ENCODE results near the gene GALNT18. TPM values are rescaled to one million over a fixed set of nuclear protein-coding genes. Genes with fewer than 3 reads are reported as not detected.

Gene GALNT18
- total RNA-seq, 1 experiment from 2014 or later: 13.5 TPM

DNA sequence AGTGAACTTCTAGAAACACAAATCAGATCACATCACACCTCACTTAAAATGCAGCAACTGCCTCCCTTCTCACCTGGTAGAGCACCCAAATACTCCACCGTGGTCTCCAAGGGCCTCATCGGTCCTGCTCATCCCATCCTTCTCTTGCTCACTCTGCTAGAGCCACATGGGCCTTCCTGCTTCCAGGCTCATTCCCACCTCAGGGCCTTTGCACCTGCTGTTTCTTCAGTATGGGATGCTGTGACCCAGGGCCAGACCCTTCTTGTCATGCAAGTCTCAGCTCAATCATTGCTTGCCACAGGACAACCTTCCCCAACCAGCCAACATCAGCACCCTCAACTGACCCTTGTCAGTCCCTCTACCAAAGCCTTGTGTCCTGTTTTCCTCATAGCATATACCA, 124.9 kb downstream of the GALNT18 start:
- in situ Hi-C loops (cut with HindIII; ENCODE audit: low pct_unique_long_range_greater_than_20kb, low sequenced_read_pairs): no loop called here
- DNase-seq (ENCODE audit: low read depth): no peak

DNA sequence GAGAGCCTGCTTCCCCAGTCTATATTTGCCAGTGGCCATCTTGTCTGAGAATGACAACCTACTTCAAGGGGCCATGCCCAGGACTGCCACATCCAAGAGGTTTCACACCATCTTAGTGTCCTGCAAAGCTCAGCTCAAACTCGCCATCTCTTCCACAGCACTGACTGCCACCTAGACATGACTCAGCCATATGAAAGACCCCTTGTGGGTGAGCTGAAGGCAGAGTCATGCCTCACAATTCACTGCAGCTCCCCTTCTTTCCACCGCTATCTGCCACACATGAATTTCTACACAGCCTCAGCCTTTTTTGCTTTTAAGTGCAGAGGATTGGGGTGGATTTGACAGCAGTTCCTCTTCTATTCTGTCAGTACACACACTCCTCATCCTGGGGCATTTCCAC, 127.5 kb downstream of the GALNT18 start:
- in situ Hi-C loops (cut with HindIII; ENCODE audit: low pct_unique_long_range_greater_than_20kb, low sequenced_read_pairs): no loop called here
- no peak for DNase-seq (ENCODE audit: low read depth)

DNA sequence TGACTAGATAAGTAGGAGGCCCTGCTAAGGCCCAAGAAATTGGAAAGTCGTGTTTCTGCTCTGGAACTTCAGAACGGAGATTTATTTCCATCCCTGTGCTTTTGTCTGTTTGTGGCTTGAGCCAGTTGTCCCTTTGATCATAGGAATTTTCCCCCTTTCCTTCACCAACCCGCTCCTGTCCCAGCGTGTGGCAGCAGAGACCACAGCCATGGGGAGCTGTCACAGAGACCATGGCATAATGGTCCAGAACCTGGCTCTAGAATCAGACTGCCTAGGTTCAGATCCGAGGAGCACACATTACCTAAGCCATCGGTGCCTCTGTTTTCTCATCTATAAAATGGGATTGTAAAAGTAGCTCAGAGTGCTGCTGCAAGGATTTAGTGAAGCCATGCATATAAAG, 128.1 kb downstream of the GALNT18 start:
- DNase-seq (ENCODE audit: low read depth): no peak
- in situ Hi-C loops (cut with HindIII; ENCODE audit: low pct_unique_long_range_greater_than_20kb, low sequenced_read_pairs): no loop called here

DNA sequence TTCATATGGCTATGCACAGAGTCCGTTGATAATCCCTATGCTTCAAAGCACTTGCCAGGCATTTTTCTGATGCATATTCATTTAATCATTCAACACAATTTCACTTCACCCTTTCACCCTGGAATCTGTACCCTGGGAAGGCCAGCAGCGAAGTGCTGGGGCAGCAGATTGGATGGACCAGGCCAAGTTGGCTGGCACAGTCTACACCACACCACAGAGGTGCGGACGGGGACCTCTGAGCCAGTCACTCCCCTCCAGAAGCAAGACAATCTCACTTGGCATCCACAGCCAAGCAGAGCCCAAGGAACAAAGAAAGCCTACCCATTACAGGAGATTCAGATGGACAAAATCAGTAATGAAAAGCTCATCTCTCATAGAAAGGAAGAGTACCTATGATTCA, 130.2 kb downstream of the GALNT18 start:
- in situ Hi-C loops (cut with HindIII; ENCODE audit: low pct_unique_long_range_greater_than_20kb, low sequenced_read_pairs): no loop called here
- DNase-seq (ENCODE audit: low read depth): no peak

DNA sequence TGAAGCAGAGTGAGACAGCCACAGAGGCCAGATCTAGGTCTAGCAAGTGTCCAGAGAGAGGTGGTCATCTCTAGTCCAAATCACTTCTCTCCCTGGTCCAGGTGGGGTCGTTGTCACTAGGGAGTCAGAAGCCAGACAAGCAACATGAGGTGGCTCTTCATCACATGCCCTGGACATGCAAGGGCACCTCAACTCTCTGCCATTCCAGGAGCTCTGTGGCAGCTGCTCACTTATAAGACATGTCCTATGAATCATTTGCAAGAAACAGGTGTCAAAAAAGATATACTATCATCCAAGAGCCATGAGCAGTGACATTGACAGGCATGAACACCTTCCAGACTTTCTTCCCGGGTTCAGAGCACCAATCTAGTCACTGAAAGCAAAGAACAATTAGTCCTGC, 130.8 kb downstream of the GALNT18 start:
- no peak for DNase-seq (ENCODE audit: low read depth)
- in situ Hi-C loops (cut with HindIII; ENCODE audit: low pct_unique_long_range_greater_than_20kb, low sequenced_read_pairs): no loop called here

DNA sequence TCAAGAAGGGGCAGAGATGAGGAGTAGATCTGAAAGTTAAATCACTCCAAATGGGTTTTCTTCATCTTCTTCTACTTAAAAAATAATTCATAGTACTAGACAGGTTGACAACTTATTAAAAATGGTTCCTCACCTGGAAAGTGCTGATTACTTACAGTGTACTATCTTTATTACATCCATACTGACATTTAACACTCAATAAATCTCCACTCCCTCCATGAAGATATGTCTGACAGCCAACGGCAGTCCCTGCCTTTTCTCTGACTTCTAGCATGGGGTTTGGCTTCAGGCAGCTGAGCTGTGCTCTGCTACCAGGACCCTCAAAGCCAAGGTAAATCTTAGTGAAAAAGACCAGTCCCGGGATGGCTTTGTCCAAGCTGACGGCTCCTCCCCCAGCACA, 135.4 kb downstream of the GALNT18 start:
- in situ Hi-C loops (cut with HindIII; ENCODE audit: low pct_unique_long_range_greater_than_20kb, low sequenced_read_pairs): no loop called here

DNA sequence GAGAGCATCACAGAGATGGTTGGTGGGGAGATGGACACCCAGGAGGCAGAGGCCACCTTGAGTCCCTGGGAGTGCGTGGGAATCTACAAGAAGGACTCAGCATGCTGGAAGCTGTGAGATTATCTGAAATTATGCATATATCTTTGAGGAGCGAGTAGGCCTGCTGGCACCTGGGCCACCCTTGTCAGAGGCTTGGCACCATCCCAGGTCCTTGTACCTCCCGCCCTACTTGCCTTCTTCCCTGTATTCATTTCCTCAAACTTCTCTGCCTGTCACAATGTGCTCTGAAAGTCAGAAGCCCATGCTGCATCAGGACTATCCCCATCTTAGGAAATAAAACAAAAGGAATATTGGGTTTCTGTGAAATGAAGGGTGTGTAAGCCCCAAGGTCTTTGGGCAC, 135.8 kb downstream of the GALNT18 start:
- no peak for DNase-seq (ENCODE audit: low read depth)
- in situ Hi-C loops (cut with HindIII; ENCODE audit: low pct_unique_long_range_greater_than_20kb, low sequenced_read_pairs): no loop called here

More for the DNA sequence above, 135.4 kb downstream of the GALNT18 start:
- no peak for DNase-seq (ENCODE audit: low read depth)

DNA sequence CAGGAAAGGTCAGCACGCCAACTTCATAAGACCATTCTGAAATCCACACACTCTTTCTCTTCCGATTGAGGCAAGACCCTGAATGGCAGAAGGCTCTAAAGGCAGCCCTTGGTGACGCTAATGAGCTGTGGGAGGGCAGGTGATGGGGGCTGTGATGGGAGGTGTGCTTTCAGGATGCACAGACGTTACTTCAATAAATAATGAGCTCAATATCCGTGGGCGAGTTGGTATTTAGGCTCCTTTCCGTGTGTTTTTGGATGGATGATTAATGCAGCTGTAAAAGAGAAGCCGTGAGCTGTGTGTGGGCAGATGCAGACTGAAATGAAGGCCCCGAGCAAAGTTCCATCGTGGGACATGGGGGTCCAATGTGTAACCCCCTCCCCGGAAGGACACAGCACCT, 138.2 kb downstream of the GALNT18 start:
- no peak for DNase-seq (ENCODE audit: low read depth)
- in situ Hi-C loops (cut with HindIII; ENCODE audit: low pct_unique_long_range_greater_than_20kb, low sequenced_read_pairs): no loop called here

DNA sequence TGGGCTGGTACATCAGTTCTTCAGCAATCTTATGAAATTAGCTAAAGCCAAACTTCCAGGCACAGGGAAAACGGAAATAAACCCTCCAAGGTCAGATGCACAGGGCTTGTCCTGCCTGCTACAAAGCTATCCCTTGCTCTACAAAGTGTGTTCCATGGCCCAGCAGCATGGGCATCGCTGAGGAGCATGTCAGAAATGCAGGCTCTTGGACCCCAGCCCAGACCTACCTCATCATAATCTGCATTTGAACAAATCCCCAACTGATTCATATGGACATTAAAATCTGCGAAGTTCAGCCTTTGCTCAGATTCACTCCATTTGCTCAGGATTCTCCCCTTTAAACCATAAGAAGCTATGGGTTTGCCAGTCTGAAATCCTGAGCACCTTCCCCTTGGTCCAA, 139.1 kb downstream of the GALNT18 start:
- no peak for DNase-seq (ENCODE audit: low read depth)
- in situ Hi-C loops (cut with HindIII; ENCODE audit: low pct_unique_long_range_greater_than_20kb, low sequenced_read_pairs): no loop called here

DNA sequence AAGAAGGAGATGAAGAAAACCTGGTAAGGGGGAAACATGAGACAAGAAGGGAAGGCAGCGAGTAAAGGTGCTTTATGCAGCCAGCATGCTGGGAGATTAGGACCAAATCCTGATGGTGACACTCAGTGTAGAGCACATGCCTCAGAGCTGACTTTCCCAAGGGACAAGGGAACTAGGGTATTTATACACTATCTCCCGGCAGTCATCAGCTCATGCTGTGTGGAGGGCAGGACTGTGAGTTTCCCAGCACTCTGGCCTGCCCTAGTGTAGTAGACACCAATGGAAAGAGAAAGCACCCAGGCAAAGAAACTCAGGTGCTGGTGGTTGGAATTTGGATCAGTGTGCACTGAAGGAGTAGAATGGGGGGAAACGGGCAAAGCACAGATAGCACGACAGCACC, 140.4 kb downstream of the GALNT18 start:
- DNase-seq (ENCODE audit: low read depth): no peak
- in situ Hi-C loops (cut with HindIII; ENCODE audit: low pct_unique_long_range_greater_than_20kb, low sequenced_read_pairs): no loop called here

DNA sequence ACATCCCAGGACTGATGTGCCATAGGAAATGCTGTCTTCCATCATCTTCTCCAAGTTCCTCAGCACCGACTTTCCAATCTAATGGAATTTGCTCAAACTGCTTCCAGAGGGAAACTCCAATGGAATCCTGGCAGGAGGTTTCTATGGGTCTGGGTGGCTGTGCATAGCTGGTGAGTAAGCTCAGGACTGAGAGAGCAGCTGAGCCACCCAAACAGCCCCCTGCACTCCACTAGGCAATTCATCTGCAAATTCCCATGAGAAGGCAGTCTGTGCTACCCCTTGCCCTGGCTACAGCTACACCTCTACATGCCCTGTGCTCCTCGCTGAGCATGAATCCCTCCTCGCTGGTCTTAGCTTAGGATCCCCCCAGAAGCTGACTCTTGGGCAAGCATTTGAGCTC, 140.8 kb downstream of the GALNT18 start:
- no peak for DNase-seq (ENCODE audit: low read depth)
- in situ Hi-C loops (cut with HindIII; ENCODE audit: low pct_unique_long_range_greater_than_20kb, low sequenced_read_pairs): no loop called here

DNA sequence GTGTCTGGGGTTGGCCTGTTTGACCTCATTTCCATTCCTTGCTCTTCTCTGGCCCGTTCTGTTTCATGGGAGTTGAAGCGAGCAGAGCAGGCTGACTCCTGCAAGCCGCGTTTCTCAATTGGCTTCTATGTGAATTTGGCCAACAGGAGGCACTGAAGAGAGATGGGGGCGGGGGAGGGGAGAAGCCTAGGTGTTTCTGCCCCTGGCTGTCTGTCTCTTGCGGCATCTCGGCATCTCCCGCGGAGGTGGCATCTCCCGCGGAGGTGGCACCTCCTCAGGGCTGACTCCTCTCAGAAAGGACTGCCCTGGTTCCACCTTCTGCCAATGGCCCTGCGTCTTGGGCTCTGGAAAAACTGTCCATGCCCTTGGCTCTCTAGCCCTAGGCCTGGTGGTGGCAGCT, 143.1 kb downstream of the GALNT18 start:
- in situ Hi-C loops (cut with HindIII; ENCODE audit: low pct_unique_long_range_greater_than_20kb, low sequenced_read_pairs): no loop called here
- DNase-seq (ENCODE audit: low read depth): no peak

DNA sequence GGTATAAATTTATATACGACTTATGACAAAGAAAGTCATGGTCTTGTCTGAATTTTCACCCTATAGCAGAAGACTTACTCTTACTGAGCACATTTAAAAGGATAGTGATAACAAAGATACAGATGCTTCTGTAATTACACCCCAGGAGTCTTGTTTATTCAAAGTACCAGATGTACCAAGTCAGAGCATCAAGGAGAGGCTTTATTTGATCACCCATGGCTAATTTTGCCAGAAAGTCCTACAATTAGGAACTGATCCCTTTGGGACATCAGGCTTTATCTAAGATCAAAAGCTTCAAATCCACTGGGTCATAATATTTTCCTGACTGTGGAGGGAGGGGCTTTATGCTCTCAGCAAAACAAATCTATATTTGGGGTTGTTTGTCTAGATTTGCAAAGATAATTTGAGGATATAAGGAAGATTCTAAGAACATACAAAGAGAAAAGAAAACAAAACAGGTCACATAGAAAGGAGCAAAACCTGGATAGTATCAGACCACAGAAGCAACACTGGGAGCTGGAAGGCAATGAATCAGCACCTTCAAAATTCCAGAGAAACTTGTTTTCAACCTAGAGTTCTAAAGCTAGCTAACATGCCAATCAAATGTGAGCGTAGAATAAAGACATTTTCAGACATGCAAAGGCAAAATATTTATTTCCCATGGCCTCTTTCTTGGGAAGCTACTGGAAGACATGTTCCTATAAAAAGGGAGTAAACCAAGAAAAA, 143.9 kb downstream of the GALNT18 start:
- in situ Hi-C loops (cut with HindIII; ENCODE audit: low pct_unique_long_range_greater_than_20kb, low sequenced_read_pairs): no loop called here
- no peak for DNase-seq (ENCODE audit: low read depth)

DNA sequence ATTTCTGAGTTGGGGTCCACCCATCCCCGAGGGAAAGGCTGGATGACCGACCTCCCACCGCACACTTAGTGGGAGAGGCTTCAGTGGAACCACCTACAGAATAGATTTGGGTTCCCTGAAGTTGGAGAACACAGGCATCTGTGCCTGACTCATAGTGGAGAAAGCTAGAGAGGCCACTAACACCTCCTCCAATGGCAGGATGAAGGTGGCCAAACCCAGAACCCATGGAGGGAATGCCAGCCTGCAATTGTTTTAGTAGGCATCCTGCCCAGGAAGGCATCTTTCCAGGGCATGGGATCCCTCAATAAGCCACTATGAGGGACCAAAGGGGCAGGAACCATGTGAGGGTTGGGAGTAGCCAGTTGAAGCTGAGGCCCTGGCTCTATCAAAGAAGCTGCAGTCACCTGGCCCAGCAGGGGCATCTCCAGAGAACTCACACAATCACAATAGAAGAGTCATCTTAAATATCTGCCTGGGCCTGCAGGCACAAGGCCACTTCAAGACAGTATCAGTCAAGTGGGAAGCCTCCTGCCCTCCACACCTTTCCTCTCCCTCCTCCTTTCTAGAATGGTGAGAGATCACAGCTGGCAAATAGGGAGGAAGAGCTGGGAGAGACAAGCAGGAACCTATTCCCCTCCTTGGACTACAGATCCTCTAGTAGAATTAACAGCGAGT, 144.7 kb downstream of the GALNT18 start:
- in situ Hi-C loops (cut with HindIII; ENCODE audit: low pct_unique_long_range_greater_than_20kb, low sequenced_read_pairs): no loop called here
- DNase-seq (ENCODE audit: low read depth): no peak

DNA sequence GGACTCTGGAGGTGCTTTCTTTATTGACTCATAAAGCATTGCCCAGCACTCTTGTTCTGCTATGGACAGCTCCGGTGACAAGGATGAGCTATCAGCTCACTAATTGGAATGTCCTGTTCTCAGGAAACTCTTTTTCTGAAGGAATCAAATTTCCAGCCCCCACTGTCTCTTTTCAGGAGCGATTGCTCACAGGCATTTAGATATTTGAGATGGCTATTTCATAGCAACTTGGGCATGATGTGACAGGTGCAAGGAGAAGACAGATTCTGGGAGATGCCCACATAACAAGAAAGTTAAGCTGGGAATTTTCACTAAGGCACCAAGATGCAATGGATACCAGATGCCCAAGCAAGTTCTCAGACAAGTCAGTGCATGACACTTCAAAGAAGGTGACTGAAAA, 145.3 kb downstream of the GALNT18 start:
- DNase-seq (ENCODE audit: low read depth): no peak
- in situ Hi-C loops (cut with HindIII; ENCODE audit: low pct_unique_long_range_greater_than_20kb, low sequenced_read_pairs): no loop called here

DNA sequence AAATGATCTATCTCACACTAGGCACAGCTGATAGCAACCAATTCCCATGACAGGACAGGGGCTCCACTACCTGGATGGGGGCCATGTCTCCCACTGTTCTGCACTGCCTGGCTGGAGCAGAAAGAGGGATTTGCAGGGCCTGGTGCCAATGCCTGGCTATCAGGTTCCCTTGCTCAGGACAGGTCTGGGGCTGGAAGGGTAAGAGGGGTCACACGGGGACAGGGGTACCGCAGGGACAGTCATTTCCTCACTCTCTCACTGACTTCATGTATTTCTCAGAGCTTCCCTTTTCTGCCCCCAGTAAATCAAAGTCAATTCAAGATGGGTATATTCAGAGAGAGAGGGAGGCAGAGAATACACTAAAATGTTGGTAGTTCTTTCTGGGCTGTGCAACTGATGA, 149.7 kb downstream of the GALNT18 start:
- in situ Hi-C loops (cut with HindIII; ENCODE audit: low pct_unique_long_range_greater_than_20kb, low sequenced_read_pairs): no loop called here
- no peak for DNase-seq (ENCODE audit: low read depth)

DNA sequence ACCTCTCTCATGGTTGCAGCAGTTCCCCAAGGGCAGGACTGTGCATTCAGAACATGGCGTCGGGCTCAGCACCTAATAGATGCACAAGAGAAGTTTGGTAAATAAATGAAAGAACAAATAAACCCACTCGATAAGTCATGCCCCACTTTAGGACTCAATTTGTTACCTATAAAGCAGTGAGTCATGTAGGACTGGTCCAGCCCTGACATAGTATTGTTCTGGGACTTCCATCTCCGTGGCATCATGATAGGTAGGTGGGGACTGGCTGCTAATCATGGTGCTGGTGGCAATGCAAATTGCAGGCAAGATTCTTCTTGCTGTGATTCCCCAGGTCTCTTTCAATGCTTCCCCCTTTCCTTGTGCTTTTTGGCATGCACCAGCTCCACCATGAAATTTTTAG, 150.6 kb downstream of the GALNT18 start:
- in situ Hi-C loops (cut with HindIII; ENCODE audit: low pct_unique_long_range_greater_than_20kb, low sequenced_read_pairs): no loop called here
- DNase-seq (ENCODE audit: low read depth): peak; percentile 29

DNA sequence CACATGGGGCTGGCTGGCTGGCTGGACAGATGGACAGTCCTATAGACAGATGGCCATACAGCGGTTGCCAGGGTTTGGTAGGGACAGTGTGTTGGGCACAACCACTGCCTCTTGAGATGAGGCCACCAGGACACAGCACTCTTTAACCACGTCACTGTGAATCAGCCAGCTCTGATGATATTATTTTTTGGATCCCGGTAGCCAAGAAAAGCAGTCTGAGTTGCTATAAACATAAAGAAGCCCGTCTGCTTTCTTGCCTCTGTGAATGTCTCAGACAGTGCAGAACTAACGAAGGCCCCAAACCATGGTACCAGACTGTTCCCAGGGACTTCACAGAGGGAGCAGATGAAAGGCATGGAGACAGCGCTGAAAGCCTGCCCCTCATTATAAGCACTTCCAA, 152.9 kb downstream of the GALNT18 start:
- DNase-seq (ENCODE audit: low read depth): peak; percentile 34
- in situ Hi-C loops (cut with HindIII; ENCODE audit: low pct_unique_long_range_greater_than_20kb, low sequenced_read_pairs): no loop called here

DNA sequence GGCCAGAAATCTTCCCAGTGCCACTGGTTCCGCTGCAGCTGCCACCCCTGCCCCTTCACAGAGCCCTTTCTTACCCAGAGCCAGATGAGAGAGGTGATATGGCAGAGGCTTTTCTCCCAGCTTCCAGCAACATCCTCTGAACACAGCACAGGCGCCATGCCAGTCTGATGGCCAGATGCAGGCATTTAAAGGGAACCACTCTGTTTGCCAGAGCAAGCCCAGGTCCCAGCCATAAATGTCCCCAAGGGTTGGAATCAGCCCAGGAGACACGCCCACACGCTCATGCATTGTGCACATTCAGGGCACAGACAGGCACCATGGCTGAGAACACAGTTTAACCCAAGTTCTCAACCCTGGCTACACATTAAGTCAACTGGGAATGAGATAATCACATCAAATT, 154.5 kb downstream of the GALNT18 start:
- no peak for DNase-seq (ENCODE audit: low read depth)
- in situ Hi-C loops (cut with HindIII; ENCODE audit: low pct_unique_long_range_greater_than_20kb, low sequenced_read_pairs): no loop called here

DNA sequence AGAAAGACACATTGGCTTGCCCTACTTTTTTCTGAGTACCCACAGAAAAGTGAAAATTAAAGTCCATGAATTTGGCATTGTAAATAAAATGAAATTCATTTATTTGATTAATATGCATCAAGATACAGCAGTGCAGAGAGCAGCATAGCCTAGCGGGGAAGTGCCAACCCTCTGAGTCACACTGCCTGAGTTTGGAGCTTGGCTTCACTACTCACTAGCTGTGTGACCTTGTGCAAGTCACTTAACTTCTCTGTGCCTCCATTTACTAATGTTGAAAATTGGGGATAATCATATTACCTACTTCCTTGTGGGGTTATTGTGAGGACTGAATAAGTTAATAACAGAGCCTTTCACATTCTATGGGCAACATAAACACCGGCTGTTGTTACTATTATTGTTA, 157.2 kb downstream of the GALNT18 start:
- in situ Hi-C loops (cut with HindIII; ENCODE audit: low pct_unique_long_range_greater_than_20kb, low sequenced_read_pairs): no loop called here
- no peak for DNase-seq (ENCODE audit: low read depth)

Measured in Caki2 (cell line).